Endothelial cell of umbilical vein (primary cell): ENCODE data around the gene PGAM5. TPM values are rescaled to one million over a fixed set of nuclear protein-coding genes. Genes with fewer than 3 reads are reported as not detected.

Experiments
- BruUV-seq: library from RNA; stranded (reverse); fragments of 400-500 nt; replicated peaks from 2 replicates; lab custom pipeline; 2021; lab: Mats Ljungman, UMichigan
- CTCF ChIA-PET: fragments of 300-600, 350-600 bp; sonication (Branson Sonifier 250); formaldehyde crosslinking; loops from one replicate; lab custom pipeline; 2021; ENCODE audit warnings: antibody characterized with exemption, inconsistent platforms; lab: Charles Lee
- POLR2A ChIA-PET: fragments of 300-600, 350-600 bp; sonication (Branson Sonifier 250); formaldehyde crosslinking; loops from one replicate; lab custom pipeline; 2021; ENCODE audit warnings: antibody characterized with exemption, inconsistent platforms; lab: Charles Lee
- DNase-seq: peaks from one replicate; pipeline ENCODE4 v3.0.0-alpha.2; 2011; ENCODE audit warnings: low read depth, low spot score
- FAIRE-seq: peaks from 2 replicates; lab custom pipeline; 2011; peaks lifted over from hg19 to GRCh38; lab: Jason Lieb, UNC
- H2AFZ ChIP-seq: 2 replicates; pipeline ENCODE4 v1.6.0; 2012; ENCODE audit warnings: low read depth, low read length, control low read depth, inconsistent platforms
- H3K27ac ChIP-seq: 2 replicates; pipeline ENCODE4 v1.5.1; 2011; ENCODE audit warnings: low read depth, mild to moderate bottlenecking, control low read depth, low read length, moderate library complexity; ENCODE audit not compliant: insufficient read depth
- H3K27me3 ChIP-seq, 2 experiments: 2 replicates each; pipeline versions ENCODE4 v1.6.0 to v1.6.1; 2011; ENCODE audit warnings: low read length in 2 of 2, mixed read lengths in 1 of 2; ENCODE audit not compliant: control insufficient read depth in 2 of 2, insufficient read depth in 2 of 2
- H3K36me3 ChIP-seq, 2 experiments: 2 replicates in 1 of 2; 3 replicates in 1 of 2; pipeline ENCODE4 v1.5.1; 2011; ENCODE audit warnings: low read length in 2 of 2, mild to moderate bottlenecking in 1 of 2, moderate library complexity in 1 of 2; ENCODE audit not compliant: control insufficient read depth in 2 of 2, insufficient read depth in 2 of 2; ENCODE audit errors: extremely low read depth in 1 of 2
- H3K4me1 ChIP-seq: 3 replicates; pipeline ENCODE4 v1.5.1; 2011; ENCODE audit warnings: mild to moderate bottlenecking, low read length; ENCODE audit not compliant: control insufficient read depth, insufficient read depth; ENCODE audit errors: extremely low read depth
- H3K4me2 ChIP-seq: 2 replicates; pipeline ENCODE4 v1.6.1; 2011; ENCODE audit warnings: low read length, control low read depth, mixed read lengths; ENCODE audit not compliant: insufficient read depth
- H3K4me3 ChIP-seq, 3 experiments: fragments of 200-600 bp in 1 of 3; sonication (generic), shearing (Covaris generic) in 1 of 3; replicated peaks in 1 of 3; 2 replicates each; pipeline ENCODE4 v1.5.1; 2011 to 2016; ENCODE audit warnings: control low read depth in 3 of 3, low read length in 3 of 3, mild to moderate bottlenecking in 2 of 3, inconsistent platforms in 1 of 3, low read depth in 1 of 3, moderate library complexity in 1 of 3; ENCODE audit not compliant: insufficient read depth in 1 of 3
- H3K79me2 ChIP-seq: 2 replicates; pipeline ENCODE4 v1.6.0; 2012; ENCODE audit warnings: low read length, inconsistent platforms; ENCODE audit not compliant: control insufficient read depth, insufficient read depth
- H3K9ac ChIP-seq: replicated peaks from 2 replicates; pipeline ENCODE3; 2011; ENCODE audit warnings: low read length, control low read depth; ENCODE audit not compliant: insufficient read depth; ENCODE audit errors: extremely low read depth
- H3K9me1 ChIP-seq: replicated peaks from 3 replicates; pipeline ENCODE4 v1.6.0; 2011; ENCODE audit warnings: mild to moderate bottlenecking, low read length; ENCODE audit not compliant: control insufficient read depth, insufficient read depth; ENCODE audit errors: extremely low read depth
- H3K9me3 ChIP-seq: replicated peaks from 2 replicates; pipeline ENCODE4 v1.5.1; 2012; ENCODE audit warnings: low read length, inconsistent platforms; ENCODE audit not compliant: control insufficient read depth, insufficient read depth
- H4K20me1 ChIP-seq: replicated peaks from 2 replicates; pipeline ENCODE3; 2011; ENCODE audit warnings: mild to moderate bottlenecking, low read length; ENCODE audit not compliant: control insufficient read depth, insufficient read depth; ENCODE audit errors: extremely low read depth
- EZH2 ChIP-seq: IDR thresholded peaks from 2 replicates; pipeline ENCODE4 v1.6.1; 2012; ENCODE audit warnings: borderline replicate concordance, low read depth, mild to moderate bottlenecking, moderate library complexity, low read length, inconsistent platforms; ENCODE audit not compliant: severe bottlenecking
- POLR2A ChIP-seq: IDR thresholded peaks from 2 replicates; pipeline ENCODE4 v1.6.1; 2012; ENCODE audit warnings: low read depth, mild to moderate bottlenecking, control low read depth, low read length
- POLR2AphosphoS5 ChIP-seq: IDR thresholded peaks from 2 replicates; pipeline ENCODE4 v1.6.1; 2012; ENCODE audit warnings: low read depth, mild to moderate bottlenecking, control low read depth, low read length, moderate library complexity; ENCODE audit not compliant: insufficient read depth
- dilution Hi-C: fragments of 300-500 bp; cut with MboI; formaldehyde crosslinking; loops from one replicate; pipeline ENCODE4 v1.15.0; 2019; ENCODE audit warnings: low sequenced_read_pairs; ENCODE audit not compliant: extremely low pct_ligation_motif_present
- intact Hi-C: fragments of 100-400 bp; cut with micrococcal nuclease; formaldehyde crosslinking; loops from one replicate; pipeline ENCODE4 v1.10.0; 2022
- polyA plus RNA-seq, 4 experiments: library from polyadenylated mRNA; depleted of rRNA in 3 of 4; stranded (reverse) in 3 of 4; unstranded in 1 of 4; fragments of >200 nt; gene quantifications; 2 replicates each; pipeline versions ENCODE4 v1.2.1 to v1.2.3, GENCODE V29; 2011 to 2012; ENCODE audit warnings: missing spikeins in 1 of 4
- total RNA-seq: library from RNA; stranded (reverse); gene quantifications from 2 replicates; pipeline ENCODE4 v1.2.3, GENCODE V29; 2021
- TF ChIP-seq, protein P1 (sequence below), 2 donors: IDR thresholded peaks; 1 replicate in 1 of 2; 2 replicates in 1 of 2; pipeline ENCODE4 v1.5.1; 2011; ENCODE audit warnings: low read length in 2 of 2, mild to moderate bottlenecking in 2 of 2, moderate library complexity in 2 of 2, control low read depth in 1 of 2, inconsistent platforms in 1 of 2, low read depth in 1 of 2; ENCODE audit not compliant: insufficient read depth in 1 of 2; ENCODE audit errors: extremely low read depth in 1 of 2
- TF ChIP-seq, protein P2 (sequence below): IDR thresholded peaks from 2 replicates; pipeline ENCODE4 v1.6.1; 2011; ENCODE audit not compliant: insufficient read depth, insufficient read length

Gene PGAM5
- total and polyA plus RNA-seq, 2 donors (not counting 3 experiments of a cell fraction or from before 2014, with no cell fraction given) = 23.1 to 52.8 TPM

DNA sequence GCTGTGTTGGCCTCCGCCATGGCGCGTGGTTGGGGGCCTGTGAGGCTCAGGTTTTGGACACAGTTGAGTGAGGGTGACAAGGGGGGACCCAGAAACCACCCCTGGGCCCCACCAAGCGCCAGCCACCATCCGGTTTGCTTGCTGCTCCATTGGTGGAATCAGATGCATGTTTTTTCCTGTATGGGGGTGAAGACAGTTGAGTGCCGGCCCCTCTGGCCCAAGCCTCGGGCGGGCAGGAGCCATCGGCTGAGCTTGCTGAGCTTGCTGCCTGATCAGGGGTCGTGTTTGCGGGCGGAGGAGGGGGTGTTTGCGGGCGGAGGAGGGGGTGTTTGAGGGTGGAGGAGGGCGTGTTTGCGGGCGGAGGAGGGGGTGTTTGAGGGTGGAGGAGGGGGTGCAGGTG is 6.4 kb downstream of the PGAM5 start:
- intact Hi-C loops = no loop called here
- Histone ChIP-seq H3K4me2 (no peak overlapping the region), H2AFZ (no peak overlapping the region), H3K4me3 (no peak overlapping the region), H3K27me3 (no peaks in the 10 kb centered on the region), H3K36me3 (peaks cover 7 to 39% of the 10 kb centered on the region in 2 experiments), H3K9me1 (no peaks in the 10 kb centered on the region), H3K9ac (no peak overlapping the region), H3K79me2 (peaks cover 28% of the 10 kb centered on the region), H3K4me1 (no peaks in the 10 kb centered on the region), H3K9me3 (no peaks in the 10 kb centered on the region), H4K20me1 (no peaks in the 10 kb centered on the region), H3K27ac (no peak overlapping the region)
- no peak for DNase-seq
- ChIA-PET CTCF (interaction anchor here (0.6 kb wide), 1 partner anchor 881 kb away, joined by 3 read pairs; no protein-coding TSS in a partner anchor), POLR2A (no interaction called here)
- TF ChIP-seq, protein P1, sequence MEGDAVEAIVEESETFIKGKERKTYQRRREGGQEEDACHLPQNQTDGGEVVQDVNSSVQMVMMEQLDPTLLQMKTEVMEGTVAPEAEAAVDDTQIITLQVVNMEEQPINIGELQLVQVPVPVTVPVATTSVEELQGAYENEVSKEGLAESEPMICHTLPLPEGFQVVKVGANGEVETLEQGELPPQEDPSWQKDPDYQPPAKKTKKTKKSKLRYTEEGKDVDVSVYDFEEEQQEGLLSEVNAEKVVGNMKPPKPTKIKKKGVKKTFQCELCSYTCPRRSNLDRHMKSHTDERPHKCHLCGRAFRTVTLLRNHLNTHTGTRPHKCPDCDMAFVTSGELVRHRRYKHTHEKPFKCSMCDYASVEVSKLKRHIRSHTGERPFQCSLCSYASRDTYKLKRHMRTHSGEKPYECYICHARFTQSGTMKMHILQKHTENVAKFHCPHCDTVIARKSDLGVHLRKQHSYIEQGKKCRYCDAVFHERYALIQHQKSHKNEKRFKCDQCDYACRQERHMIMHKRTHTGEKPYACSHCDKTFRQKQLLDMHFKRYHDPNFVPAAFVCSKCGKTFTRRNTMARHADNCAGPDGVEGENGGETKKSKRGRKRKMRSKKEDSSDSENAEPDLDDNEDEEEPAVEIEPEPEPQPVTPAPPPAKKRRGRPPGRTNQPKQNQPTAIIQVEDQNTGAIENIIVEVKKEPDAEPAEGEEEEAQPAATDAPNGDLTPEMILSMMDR (IDR thresholded peaks at IDR 0.05; ENCODE audit: extremely low read depth in 1 of 2, insufficient read depth in 1 of 2, low read depth in 1 of 2, low read length in 2 of 2) = no peak
- TF ChIP-seq EZH2 (no peak), POLR2A (no peak), POLR2AphosphoS5 (no peak)
- TF ChIP-seq, protein P2, sequence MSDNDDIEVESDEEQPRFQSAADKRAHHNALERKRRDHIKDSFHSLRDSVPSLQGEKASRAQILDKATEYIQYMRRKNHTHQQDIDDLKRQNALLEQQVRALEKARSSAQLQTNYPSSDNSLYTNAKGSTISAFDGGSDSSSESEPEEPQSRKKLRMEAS = no peak
- no TSS peak for BruUV-seq
- dilution Hi-C loops = no loop called here
- no peak for FAIRE-seq
